WTC11 (cell line): Measurements from ENCODE around the gene GJC1.

Experiments used
- JUN ChIP-seq: sonication (generic); formaldehyde crosslinking; IDR thresholded peaks from 2 replicates; pipeline ENCODE4 v1.8.0; 2023; ENCODE audit warnings: mild to moderate bottlenecking, missing genetic modification reagents
- NR3C1 ChIP-seq: sonication (generic); formaldehyde crosslinking; conservative IDR thresholded peaks from 2 replicates; pipeline ENCODE4 v1.8.1; 2023; ENCODE audit warnings: low read depth, mild to moderate bottlenecking, missing genetic modification reagents

- TF ChIP-seq JUN (CRISPR knock-in tag) = no peak
- no peak for TF ChIP-seq NR3C1 (CRISPR knock-in tag)
Observed at GRCh38 chr17:44798356-44798755, 31.7 kb downstream of the GJC1 start.
